Progenitor cell of endocrine pancreas (in vitro differentiated cells): ENCODE results near the gene CRYAB. TPM values are rescaled to one million over a fixed set of nuclear protein-coding genes. Genes with fewer than 3 reads are reported as not detected.
"Not testable (repeated sequence)": the region's sequence is repeated elsewhere in the genome, so short reads cannot be mapped to it uniquely, and the experiment has no call there.

Experiments used
- DNase-seq: peaks from one replicate; pipeline ENCODE4 v3.0.0; 2021; ENCODE audit warnings: low spot score; ENCODE audit not compliant: unreplicated experiment
- H3K27ac Mint-ChIP-seq: 2 replicates; pipeline ENCODE4 v1.8.0; 2021; ENCODE audit warnings: mild to moderate bottlenecking, moderate library complexity, mixed read lengths
- H3K27me3 Mint-ChIP-seq: 2 replicates; pipeline ENCODE4 v1.8.0; 2021; ENCODE audit warnings: mixed read lengths
- H3K36me3 Mint-ChIP-seq: 2 replicates; pipeline ENCODE4 v1.8.0; 2022; ENCODE audit warnings: mixed read lengths; ENCODE audit not compliant: insufficient read depth
- H3K4me1 Mint-ChIP-seq: 2 replicates; pipeline ENCODE4 v1.8.0; 2021; ENCODE audit warnings: low read depth, mixed read lengths
- H3K4me3 Mint-ChIP-seq: 2 replicates; pipeline ENCODE4 v1.8.0; 2021; ENCODE audit warnings: low read depth, mild to moderate bottlenecking, moderate library complexity, mixed read lengths
- H3K9me3 Mint-ChIP-seq: 2 replicates; pipeline ENCODE4 v1.8.0; 2021; ENCODE audit warnings: low read depth, mixed read lengths
- total RNA-seq: library from RNA; stranded (reverse); gene quantifications from 2 replicates; pipeline ENCODE4 v1.2.1, GENCODE V29; 2021
- TF ChIP-seq, protein P1 (sequence below): fragments of 200-600 bp; sonication (generic); IDR thresholded peaks from one replicate; pipeline ENCODE4 v1.5.0; 2021; ENCODE audit warnings: antibody characterized with exemption, mild to moderate bottlenecking; ENCODE audit not compliant: unreplicated experiment

CRYAB gene
- total RNA-seq, 1 donor from 2014 or later: not detected

DNA sequence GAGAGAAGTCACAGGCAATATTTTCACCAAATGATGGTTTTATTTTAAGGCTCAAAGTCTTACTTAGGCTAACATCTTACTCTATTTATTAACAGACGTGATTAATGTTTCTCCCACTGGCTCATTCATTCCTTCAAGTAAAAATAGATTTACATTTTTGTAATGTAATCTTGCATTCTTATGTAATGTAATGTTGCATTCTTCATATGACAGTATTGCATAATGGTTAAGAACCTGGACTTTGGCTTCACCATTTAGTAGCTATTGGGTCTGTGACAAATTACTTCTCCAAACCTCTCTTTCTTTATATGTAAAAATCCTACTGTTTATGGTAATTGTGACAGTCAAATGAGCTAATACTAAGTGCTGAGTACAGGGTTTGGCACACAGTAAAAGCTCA lies 22.3 kb upstream of the CRYAB start:
- TF ChIP-seq, protein P1, sequence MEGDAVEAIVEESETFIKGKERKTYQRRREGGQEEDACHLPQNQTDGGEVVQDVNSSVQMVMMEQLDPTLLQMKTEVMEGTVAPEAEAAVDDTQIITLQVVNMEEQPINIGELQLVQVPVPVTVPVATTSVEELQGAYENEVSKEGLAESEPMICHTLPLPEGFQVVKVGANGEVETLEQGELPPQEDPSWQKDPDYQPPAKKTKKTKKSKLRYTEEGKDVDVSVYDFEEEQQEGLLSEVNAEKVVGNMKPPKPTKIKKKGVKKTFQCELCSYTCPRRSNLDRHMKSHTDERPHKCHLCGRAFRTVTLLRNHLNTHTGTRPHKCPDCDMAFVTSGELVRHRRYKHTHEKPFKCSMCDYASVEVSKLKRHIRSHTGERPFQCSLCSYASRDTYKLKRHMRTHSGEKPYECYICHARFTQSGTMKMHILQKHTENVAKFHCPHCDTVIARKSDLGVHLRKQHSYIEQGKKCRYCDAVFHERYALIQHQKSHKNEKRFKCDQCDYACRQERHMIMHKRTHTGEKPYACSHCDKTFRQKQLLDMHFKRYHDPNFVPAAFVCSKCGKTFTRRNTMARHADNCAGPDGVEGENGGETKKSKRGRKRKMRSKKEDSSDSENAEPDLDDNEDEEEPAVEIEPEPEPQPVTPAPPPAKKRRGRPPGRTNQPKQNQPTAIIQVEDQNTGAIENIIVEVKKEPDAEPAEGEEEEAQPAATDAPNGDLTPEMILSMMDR: no peak
- no peaks in the 10 kb centered on the region for H3K9me3 Mint-ChIP-seq
- no peak overlapping the region for H3K27ac Mint-ChIP-seq
- H3K4me1 Mint-ChIP-seq: peaks cover 24% of the 10 kb centered on the region
- H3K27me3 Mint-ChIP-seq: no peaks in the 10 kb centered on the region
- no peaks in the 10 kb centered on the region for H3K36me3 Mint-ChIP-seq
- DNase-seq: no peak
- H3K4me3 Mint-ChIP-seq: no peak overlapping the region

DNA sequence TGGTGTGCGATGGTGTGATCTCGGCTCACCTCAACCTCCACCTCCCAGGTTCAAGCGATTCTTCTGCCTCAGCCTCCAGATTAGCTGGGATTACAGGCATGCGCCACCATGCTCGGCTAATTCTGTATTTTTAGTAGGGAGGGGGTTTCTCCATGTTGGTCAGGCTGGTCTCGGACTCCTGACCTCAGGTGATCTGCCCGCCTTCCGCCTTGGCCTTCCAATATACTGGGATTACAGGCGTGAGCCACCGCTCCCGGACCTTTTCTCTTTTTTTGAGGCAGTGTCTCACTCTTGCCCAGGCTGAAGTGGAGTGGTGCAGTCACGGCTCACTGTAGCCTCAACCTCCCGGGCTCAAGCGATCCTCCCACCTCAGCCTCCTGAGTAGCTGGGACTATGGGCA lies 21.6 kb upstream of the CRYAB start:
- H3K27ac Mint-ChIP-seq, H3K4me3 Mint-ChIP-seq, H3K27me3 Mint-ChIP-seq, H3K36me3 Mint-ChIP-seq, DNase-seq, H3K9me3 Mint-ChIP-seq: not testable (repeated sequence)
- peaks cover 18% of the 10 kb centered on the region for H3K4me1 Mint-ChIP-seq

- Mint-ChIP-seq H3K4me3 (no peak overlapping the region), H3K9me3 (no peaks in the 10 kb centered on the region), H3K4me1 (peaks cover 13% of the 10 kb centered on the region), H3K36me3 (no peaks in the 10 kb centered on the region), H3K27me3 (no peaks in the 10 kb centered on the region), H3K27ac (no peak overlapping the region)
- DNase-seq: no peak
- TF ChIP-seq, protein P1: no peak
Observed at GRCh38 chr11:111932611-111932950, 21.0 kb upstream of the CRYAB start.

DNA sequence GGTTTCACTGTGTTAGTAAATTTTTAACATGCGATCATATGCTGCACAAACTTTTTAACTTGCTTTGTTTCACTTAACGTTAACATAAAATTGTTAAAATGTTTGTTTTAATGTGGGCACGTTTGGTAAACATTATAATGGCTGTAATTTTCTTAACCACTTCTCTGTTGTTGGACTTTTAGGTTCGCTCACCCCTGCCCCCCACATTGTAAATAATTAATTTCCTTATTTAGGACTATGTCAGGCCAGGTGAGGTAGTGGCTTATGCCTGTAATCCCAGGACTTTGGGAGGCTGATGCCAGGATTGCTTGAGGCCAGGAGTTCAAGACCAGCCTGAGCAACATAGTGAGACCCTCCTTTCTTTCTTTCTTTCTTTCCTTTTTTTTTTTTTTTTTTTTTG lies 18.9 kb upstream of the CRYAB start:
- H3K27me3 Mint-ChIP-seq: no peaks in the 10 kb centered on the region
- no peak for DNase-seq
- TF ChIP-seq, protein P1: no peak
- no peak overlapping the region for H3K27ac Mint-ChIP-seq
- peaks cover 3% of the 10 kb centered on the region for H3K36me3 Mint-ChIP-seq
- H3K4me3 Mint-ChIP-seq: no peak overlapping the region
- no peaks in the 10 kb centered on the region for H3K9me3 Mint-ChIP-seq
- H3K4me1 Mint-ChIP-seq: peaks cover 12% of the 10 kb centered on the region

- Mint-ChIP-seq H3K4me3 (peak overlapping the region; percentile 72), H3K36me3 (peaks cover 5% of the 10 kb centered on the region), H3K27me3 (no peaks in the 10 kb centered on the region), H3K27ac (peak overlapping the region; percentile 98), H3K9me3 (no peaks in the 10 kb centered on the region), H3K4me1 (peaks cover 39% of the 10 kb centered on the region)
- TF ChIP-seq, protein P1: no peak
- DNase-seq: peak; percentile 97
Observed at GRCh38 chr11:111926505-111927391, 15.2 kb upstream of the CRYAB start.

GRCh38 chr11:111925953-111926352 lies 14.4 kb upstream of the CRYAB start:
- no peak for DNase-seq
- Mint-ChIP-seq H3K36me3 (peaks cover 5% of the 10 kb centered on the region), H3K27me3 (no peaks in the 10 kb centered on the region), H3K9me3 (no peaks in the 10 kb centered on the region), H3K4me3 (no peak overlapping the region), H3K27ac (peak overlapping the region; percentile 98), H3K4me1 (peaks cover 39% of the 10 kb centered on the region)
- TF ChIP-seq, protein P1: no peak
